Right lung (tissue), 5 donors: ENCODE results near the gene METTL25. TPM values are rescaled to one million over a fixed set of nuclear protein-coding genes. Genes with fewer than 3 reads are reported as not detected.

Experiments
- DNase-seq, 2 donors: peaks; one replicate each; pipeline ENCODE4 v3.0.0-alpha.2; 2013
- polyA plus RNA-seq, 5 donors: library from polyadenylated mRNA; unstranded; fragments of 120-200 nt; gene quantifications; one replicate each; pipeline versions ENCODE4 v1.2.1 to v1.2.3, GENCODE V29; 2013; ENCODE audit warnings: inconsistent platforms in 1 of 5, low replicate concordance in 1 of 5; ENCODE audit not compliant: insufficient read length in 5 of 5, insufficient read depth in 1 of 5

Gene METTL25
- polyA plus RNA-seq, 5 donors, result 11.9 to 14.8 (median 14.1) TPM

GRCh38 chr12:82398879-82399278, 40.5 kb downstream of the METTL25 start:
- DNase-seq, result no peak

- DNase-seq, result no peak
Measured at GRCh38 chr12:82400819-82401218, 42.5 kb downstream of the METTL25 start.

GRCh38 chr12:82406651-82407050, 48.3 kb downstream of the METTL25 start:
- no peak for DNase-seq

GRCh38 chr12:82407481-82407880, 49.2 kb downstream of the METTL25 start:
- DNase-seq, result no peak

DNA sequence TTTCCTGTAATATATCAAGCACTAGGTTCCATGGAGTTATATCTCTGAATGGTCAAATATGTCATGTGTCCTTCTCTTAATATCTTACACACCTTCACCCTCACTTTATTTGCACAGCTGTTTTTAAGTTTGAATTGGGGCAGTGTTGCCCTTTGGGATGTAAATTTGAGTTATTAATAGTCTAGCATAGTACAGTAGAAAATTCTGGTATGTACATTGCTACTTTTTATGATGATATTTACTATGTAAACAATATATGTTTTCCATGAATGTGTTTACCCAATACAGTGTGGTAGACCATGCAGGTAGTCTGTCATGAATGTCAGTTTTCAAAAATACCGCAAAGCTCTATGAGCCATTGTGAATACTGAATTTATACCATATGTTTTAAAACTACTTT, 50.5 kb downstream of the METTL25 start:
- DNase-seq, result no peak

GRCh38 chr12:82411546-82412230, 53.4 kb downstream of the METTL25 start:
- DNase-seq, result no peak

DNA sequence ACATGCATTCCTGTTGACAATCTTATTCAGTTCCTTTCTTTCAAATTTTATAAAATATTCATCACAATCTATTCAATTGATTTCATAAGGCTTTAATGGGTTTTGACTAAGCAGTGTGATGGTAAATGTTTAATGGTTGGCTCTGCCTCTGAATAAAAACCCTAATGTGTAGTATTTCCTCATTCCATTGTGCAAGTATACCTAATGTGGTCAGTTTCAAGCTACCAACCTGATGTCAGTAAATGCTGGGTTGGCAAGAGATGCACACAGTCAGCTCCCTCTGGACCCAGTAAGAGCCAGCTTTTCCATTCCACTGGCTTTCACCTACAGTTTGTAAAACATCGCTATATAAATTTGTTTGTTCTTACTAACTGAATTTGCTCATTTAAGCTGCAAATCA, 53.9 kb downstream of the METTL25 start:
- no peak for DNase-seq

GRCh38 chr12:82414044-82414443, 55.7 kb downstream of the METTL25 start:
- DNase-seq, result peak; percentile 29 to 49

DNA sequence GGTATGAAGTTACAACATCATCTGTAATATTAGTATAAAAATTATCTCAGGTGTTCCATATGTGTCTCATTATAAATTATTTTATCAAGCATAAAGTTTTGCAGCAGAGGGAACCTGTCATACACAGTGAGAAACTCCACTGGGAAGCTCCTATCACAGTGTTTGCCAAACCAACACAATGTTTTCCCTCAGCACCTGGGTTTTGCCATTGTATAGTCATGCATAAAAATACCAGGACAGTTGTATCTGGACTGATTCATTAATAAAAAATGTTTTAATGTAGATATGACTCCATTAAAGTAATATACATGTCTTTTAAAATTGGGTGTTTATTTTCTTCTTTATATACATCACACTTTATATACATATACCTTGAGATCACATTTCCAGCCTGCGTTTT, 56.6 kb downstream of the METTL25 start:
- DNase-seq, result no peak

GRCh38 chr12:82415402-82415801, 57.1 kb downstream of the METTL25 start:
- DNase-seq, result no peak

- no peak for DNase-seq
Measured at GRCh38 chr12:82425241-82425640, 66.9 kb downstream of the METTL25 start.

- no peak for DNase-seq
Measured at GRCh38 chr12:82426081-82426480, 67.8 kb downstream of the METTL25 start.

- DNase-seq, result no peak
Measured at GRCh38 chr12:82426586-82426985, 68.3 kb downstream of the METTL25 start.

GRCh38 chr12:82430541-82431145, 72.3 kb downstream of the METTL25 start:
- DNase-seq, result no peak

DNA sequence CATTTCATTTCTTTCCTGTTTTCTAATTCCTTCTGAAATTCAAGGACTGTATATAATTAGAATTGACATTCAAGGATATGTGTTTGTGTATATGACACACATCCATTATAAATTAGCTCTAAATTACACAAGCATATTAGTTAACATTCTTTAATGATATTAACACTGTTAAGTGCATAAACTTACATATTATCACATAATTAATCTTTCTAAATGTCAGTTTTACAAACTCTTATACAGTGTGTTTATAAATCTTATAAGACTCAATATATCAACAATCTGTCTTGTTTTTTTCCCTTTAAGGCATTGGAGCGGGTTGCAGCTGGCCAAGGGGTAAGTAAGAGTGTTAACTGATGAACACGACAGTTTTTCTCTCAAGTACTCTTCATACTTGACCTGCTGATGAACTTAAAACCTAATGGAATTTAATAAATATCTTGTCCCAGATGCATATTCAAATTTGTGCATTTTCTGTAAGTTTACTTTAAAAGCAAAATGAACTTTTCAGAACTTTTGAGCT, 76.1 kb downstream of the METTL25 start:
- peak in 1 of 2 donors; percentile 20 for DNase-seq

- no peak for DNase-seq
Measured at GRCh38 chr12:82436354-82436753, 78.0 kb downstream of the METTL25 start.

- no peak for DNase-seq
Measured at GRCh38 chr12:82437744-82438143, 79.4 kb downstream of the METTL25 start.

GRCh38 chr12:82438356-82438755, 80.0 kb downstream of the METTL25 start:
- no peak for DNase-seq

- no peak for DNase-seq
Measured at GRCh38 chr12:82440885-82441284, 82.6 kb downstream of the METTL25 start.

- DNase-seq, result no peak
Measured at GRCh38 chr12:82448911-82449578, 90.7 kb downstream of the METTL25 start.

DNA sequence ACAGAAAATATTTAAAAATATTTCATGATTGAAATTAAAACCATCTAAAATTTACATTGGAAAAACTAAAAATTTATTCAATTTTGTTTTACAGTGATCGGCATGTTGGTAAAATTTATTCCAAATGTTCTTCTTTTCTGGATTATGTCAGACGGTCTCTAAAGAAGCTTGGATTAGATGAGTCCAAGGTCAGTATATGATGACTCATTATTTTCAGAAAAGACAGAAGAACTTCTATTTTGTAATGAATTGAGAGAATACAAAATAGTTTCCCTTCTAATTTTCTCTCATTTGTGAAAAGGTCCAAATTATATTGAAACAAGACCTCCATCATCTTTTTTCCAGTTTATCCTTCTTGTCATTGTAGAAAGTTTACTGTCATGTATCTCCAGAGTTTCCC, 98.3 kb downstream of the METTL25 start:
- DNase-seq, result no peak

DNA sequence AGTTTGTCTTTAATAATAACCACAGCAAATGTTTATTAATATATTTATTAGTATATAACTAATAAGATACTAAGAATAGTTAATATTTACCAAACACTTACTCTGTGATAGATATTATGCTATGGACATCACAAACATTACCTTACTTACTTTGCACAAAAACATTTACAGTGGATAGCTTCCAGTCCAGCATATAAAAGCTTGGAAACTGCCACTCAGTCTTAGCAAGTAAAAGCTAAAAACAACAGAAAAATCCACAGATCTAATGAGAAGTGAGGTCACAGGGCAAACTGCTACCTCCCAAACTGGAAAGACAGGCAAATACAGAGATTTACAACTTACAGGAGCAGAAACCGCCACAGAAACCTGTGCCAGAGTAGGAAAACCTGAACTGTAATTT, 99.8 kb downstream of the METTL25 start:
- DNase-seq, result no peak

GRCh38 chr12:82461393-82461792, 103.1 kb downstream of the METTL25 start:
- no peak for DNase-seq
